Measurements from ENCODE around the gene MCC. TPM values are rescaled to one million over a fixed set of nuclear protein-coding genes. Genes with fewer than 3 reads are reported as not detected.

The MCC gene
- total RNA-seq, 4 donors from 2014 or later: 57.7 to 91.5 (median 76.0) TPM

- intact Hi-C loops (cut with DNase I; ENCODE audit: low total_unique reads): no loop called here
- no peak for TF ChIP-seq POLR2A (IDR thresholded peaks at IDR 0.05)
- TF ChIP-seq, protein P1, sequence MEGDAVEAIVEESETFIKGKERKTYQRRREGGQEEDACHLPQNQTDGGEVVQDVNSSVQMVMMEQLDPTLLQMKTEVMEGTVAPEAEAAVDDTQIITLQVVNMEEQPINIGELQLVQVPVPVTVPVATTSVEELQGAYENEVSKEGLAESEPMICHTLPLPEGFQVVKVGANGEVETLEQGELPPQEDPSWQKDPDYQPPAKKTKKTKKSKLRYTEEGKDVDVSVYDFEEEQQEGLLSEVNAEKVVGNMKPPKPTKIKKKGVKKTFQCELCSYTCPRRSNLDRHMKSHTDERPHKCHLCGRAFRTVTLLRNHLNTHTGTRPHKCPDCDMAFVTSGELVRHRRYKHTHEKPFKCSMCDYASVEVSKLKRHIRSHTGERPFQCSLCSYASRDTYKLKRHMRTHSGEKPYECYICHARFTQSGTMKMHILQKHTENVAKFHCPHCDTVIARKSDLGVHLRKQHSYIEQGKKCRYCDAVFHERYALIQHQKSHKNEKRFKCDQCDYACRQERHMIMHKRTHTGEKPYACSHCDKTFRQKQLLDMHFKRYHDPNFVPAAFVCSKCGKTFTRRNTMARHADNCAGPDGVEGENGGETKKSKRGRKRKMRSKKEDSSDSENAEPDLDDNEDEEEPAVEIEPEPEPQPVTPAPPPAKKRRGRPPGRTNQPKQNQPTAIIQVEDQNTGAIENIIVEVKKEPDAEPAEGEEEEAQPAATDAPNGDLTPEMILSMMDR (IDR thresholded peaks at IDR 0.05): no peak
These were observed 16.9 kb upstream of the MCC start for GRCh38 chr5:113505181-113505580.

GRCh38 chr5:113503146-113503545, 14.9 kb upstream of the MCC start:
- no peak for DNase-seq (ENCODE audit: low spot score in 2 of 2)
- TF ChIP-seq, protein P1 (IDR thresholded peaks at IDR 0.05): no peak
- TF ChIP-seq POLR2A (IDR thresholded peaks at IDR 0.05): no peak
- intact Hi-C loops (cut with DNase I; ENCODE audit: low total_unique reads): no loop called here
- WGBS, 2 donors: 95 to 100% methylated on average over 1 of the region's 1 CpG
- no peak overlapping the region for H3K4me3 ChIP-seq (ENCODE audit: low read depth, poor library complexity, severe bottlenecking)

More at GRCh38 chr5:113505181-113505580, 16.9 kb upstream of the MCC start:
- no peak for DNase-seq (ENCODE audit: low spot score in 2 of 2)
- WGBS, 2 donors: 80 to 83% methylated on average over 5 of the region's 5 CpGs
- no peak overlapping the region for H3K4me3 ChIP-seq (ENCODE audit: low read depth, poor library complexity, severe bottlenecking)

GRCh38 chr5:113502073-113502472, 13.8 kb upstream of the MCC start:
- intact Hi-C loops (cut with DNase I; ENCODE audit: low total_unique reads): no loop called here
- no peak for DNase-seq (ENCODE audit: low spot score in 2 of 2)
- H3K4me3 ChIP-seq (ENCODE audit: low read depth, poor library complexity, severe bottlenecking): no peak overlapping the region
- WGBS, 2 donors: 97 to 100% methylated on average over 3 of the region's 3 CpGs
- TF ChIP-seq, protein P1 (IDR thresholded peaks at IDR 0.05): no peak
- TF ChIP-seq POLR2A (IDR thresholded peaks at IDR 0.05): no peak

DNA sequence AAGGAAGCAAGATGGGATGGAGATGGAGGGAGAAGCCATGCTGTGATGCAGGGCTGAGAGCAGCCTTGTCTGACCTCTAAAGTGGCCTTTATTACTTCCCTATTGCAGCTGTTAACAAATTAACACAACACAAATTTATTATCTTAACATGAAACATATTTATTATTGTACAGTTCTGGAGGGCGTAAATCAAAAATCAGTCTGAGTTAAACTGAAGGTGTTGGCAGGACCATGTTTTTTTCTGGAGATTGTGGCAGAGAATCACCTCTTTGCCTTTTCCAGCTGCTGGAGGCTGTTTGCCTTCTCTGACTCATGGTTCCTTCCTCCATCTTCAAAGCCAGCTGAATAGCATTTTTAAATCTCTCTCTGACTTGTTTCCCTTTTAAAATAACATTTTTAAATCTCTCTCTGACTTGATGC, 7.2 kb upstream of the MCC start:
- no peak for DNase-seq (ENCODE audit: low spot score in 2 of 2)
- TF ChIP-seq, protein P1 (IDR thresholded peaks at IDR 0.05): no peak
- TF ChIP-seq POLR2A (IDR thresholded peaks at IDR 0.05): no peak
- 31 to 40% methylated on average over 1 of the region's 1 CpG for WGBS, 2 donors
- H3K4me3 ChIP-seq (ENCODE audit: low read depth, poor library complexity, severe bottlenecking): no peak overlapping the region
- intact Hi-C loops (cut with DNase I; ENCODE audit: low total_unique reads): no loop called here

DNA sequence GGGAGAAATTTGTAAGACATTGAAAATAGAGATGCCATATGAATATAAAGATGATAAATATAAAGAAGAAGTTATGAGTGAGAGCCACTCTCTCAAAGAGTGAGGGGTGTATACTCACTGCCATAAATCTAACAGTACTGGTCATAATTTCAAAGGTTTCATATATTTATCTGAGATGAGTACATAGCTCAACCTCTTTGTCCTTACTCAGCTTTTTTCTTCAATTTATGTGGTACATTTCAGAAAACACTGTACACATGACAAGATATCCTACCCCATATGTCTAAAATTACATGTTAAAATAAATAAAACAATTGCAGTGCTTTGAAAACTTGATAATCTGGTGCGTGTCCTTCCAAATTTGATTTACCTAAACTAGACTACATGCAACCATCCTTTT, 5.2 kb upstream of the MCC start:
- TF ChIP-seq POLR2A (IDR thresholded peaks at IDR 0.05): no peak
- TF ChIP-seq, protein P1 (IDR thresholded peaks at IDR 0.05): no peak
- intact Hi-C loops (cut with DNase I; ENCODE audit: low total_unique reads): no loop called here
- no peak for DNase-seq (ENCODE audit: low spot score in 2 of 2)
- 93 to 94% methylated on average over 1 of the region's 1 CpG for WGBS, 2 donors
- no peak overlapping the region for H3K4me3 ChIP-seq (ENCODE audit: low read depth, poor library complexity, severe bottlenecking)

DNA sequence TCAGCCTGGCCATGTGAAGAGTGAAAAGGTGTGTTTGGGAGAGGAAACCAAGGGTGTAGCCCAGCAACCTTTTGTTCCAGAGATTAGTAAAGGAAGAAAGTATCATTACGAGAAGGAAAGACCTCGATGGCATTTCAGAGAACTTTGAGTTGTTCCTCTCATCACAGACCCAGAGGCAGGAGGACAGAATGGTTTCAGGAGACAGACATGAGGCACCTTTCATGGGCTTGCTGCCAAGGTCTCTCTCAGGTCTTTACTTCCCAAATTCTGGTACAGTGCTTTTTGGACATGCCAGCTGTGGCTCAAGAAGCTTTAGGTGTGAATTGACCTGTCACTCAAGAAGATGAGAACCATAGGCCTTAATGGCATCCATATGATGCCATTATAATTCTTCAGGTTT, 2.8 kb upstream of the MCC start:
- intact Hi-C loops (cut with DNase I; ENCODE audit: low total_unique reads): no loop called here
- DNase-seq (ENCODE audit: low spot score in 2 of 2): no peak
- TF ChIP-seq POLR2A (IDR thresholded peaks at IDR 0.05): no peak
- TF ChIP-seq, protein P1 (IDR thresholded peaks at IDR 0.05): no peak
- no peak overlapping the region for H3K4me3 ChIP-seq (ENCODE audit: low read depth, poor library complexity, severe bottlenecking)
- 82 to 98% methylated on average over 2 of the region's 2 CpGs for WGBS, 2 donors
